ENCODE results near the gene FEM1A.
A peak's percentile ranks its signal among the peaks of the same experiment; 100 is the strongest.

The FEM1A gene

DNA sequence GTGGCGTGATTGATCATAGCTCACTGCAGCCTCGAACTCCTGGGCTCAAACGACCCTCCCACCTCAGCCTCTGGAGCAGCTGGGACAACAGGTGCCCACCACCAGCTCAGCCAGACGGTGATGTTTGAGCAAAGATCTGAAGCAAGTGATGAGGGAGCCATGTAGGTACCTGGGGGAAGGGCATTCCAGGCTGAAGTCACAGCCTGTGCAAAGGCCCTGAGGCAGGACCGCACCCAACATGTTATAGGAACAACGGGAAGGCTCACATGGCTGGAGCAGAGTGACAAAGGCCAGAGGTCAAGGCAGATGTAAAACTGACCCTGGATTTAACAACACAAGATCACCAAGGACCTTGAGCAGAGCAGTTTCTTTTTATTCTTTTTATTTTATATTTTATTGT, 14.8 kb downstream of the FEM1A start:
- TF ChIP-seq, protein P1, sequence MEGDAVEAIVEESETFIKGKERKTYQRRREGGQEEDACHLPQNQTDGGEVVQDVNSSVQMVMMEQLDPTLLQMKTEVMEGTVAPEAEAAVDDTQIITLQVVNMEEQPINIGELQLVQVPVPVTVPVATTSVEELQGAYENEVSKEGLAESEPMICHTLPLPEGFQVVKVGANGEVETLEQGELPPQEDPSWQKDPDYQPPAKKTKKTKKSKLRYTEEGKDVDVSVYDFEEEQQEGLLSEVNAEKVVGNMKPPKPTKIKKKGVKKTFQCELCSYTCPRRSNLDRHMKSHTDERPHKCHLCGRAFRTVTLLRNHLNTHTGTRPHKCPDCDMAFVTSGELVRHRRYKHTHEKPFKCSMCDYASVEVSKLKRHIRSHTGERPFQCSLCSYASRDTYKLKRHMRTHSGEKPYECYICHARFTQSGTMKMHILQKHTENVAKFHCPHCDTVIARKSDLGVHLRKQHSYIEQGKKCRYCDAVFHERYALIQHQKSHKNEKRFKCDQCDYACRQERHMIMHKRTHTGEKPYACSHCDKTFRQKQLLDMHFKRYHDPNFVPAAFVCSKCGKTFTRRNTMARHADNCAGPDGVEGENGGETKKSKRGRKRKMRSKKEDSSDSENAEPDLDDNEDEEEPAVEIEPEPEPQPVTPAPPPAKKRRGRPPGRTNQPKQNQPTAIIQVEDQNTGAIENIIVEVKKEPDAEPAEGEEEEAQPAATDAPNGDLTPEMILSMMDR (IDR thresholded peaks at IDR 0.05; ENCODE audit: low read depth, low read length, poor library complexity, severe bottlenecking), result no peak
- no peak for TF ChIP-seq EZH2phosphoT487 (IDR thresholded peaks at IDR 0.05; ENCODE audit: borderline replicate concordance, low read length)
- H3K4me1 ChIP-seq (ENCODE audit: control insufficient read depth, low read length), result peaks cover 49% of the 10 kb centered on the region
- no peak overlapping the region for H3K4me2 ChIP-seq (ENCODE audit: low read length)

DNA sequence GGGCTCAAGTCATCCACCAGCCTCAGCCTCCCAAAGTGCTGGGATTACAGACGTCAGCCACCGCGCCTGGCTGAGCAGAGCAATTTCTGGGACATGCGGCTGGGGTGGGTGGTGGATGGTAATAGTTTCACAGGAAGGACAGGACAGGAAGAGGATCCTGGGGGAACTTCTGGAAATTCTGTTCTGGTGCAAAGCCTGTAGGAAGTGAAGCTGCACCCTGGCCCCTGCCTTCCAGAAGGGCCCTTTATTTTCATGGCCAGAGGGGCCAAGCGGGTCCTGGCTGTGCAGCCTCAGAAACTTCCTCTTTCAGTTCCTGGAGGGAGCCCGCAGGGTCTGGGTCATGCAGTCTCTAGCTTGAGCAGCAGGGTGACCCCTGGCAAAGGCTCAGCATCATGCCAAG, 15.7 kb downstream of the FEM1A start:
- Histone ChIP-seq H4K20me1 (ENCODE audit: control insufficient read depth, insufficient read depth, low read depth, low read length) (no peaks in the 10 kb centered on the region), H3K9me3 (ENCODE audit: control insufficient read depth, insufficient read depth, low read length) (no peaks in the 10 kb centered on the region), H3F3A (ENCODE audit: control insufficient read depth, insufficient read depth) (peaks cover 8% of the 10 kb centered on the region), H3K4me2 (ENCODE audit: low read length) (peak overlapping the region; percentile 57), H3K27ac (ENCODE audit: low read depth, low read length) (peak overlapping the region; percentile 62), H3K4me3 (ENCODE audit: low read length) (peak overlapping the region; percentile 26), H3K9me2 (replicated peaks; ENCODE audit: control insufficient read depth, low read length) (no peaks in the 10 kb centered on the region), H3K4me1 (ENCODE audit: control insufficient read depth, low read length) (peaks cover 57% of the 10 kb centered on the region), H3K27me3 (ENCODE audit: control insufficient read depth, low read length) (no peaks in the 10 kb centered on the region), H3K79me2 (ENCODE audit: control insufficient read depth, low read length) (no peaks in the 10 kb centered on the region), H3K36me3 (ENCODE audit: control insufficient read depth, low read length) (no peaks in the 10 kb centered on the region)
- TF ChIP-seq, protein P1 (IDR thresholded peaks at IDR 0.05; ENCODE audit: low read depth, low read length, poor library complexity, severe bottlenecking), result no peak
- no peak for TF ChIP-seq EZH2phosphoT487 (IDR thresholded peaks at IDR 0.05; ENCODE audit: borderline replicate concordance, low read length)

More for the DNA sequence above, 14.8 kb downstream of the FEM1A start:
- H3K27me3 ChIP-seq (ENCODE audit: control insufficient read depth, low read length), result no peaks in the 10 kb centered on the region
- H3K4me3 ChIP-seq (ENCODE audit: low read length), result no peak overlapping the region
- no peaks in the 10 kb centered on the region for H3K9me2 ChIP-seq (replicated peaks; ENCODE audit: control insufficient read depth, low read length)
- no peaks in the 10 kb centered on the region for H3K79me2 ChIP-seq (ENCODE audit: control insufficient read depth, low read length)
- H3K36me3 ChIP-seq (ENCODE audit: control insufficient read depth, low read length), result no peaks in the 10 kb centered on the region
- no peak overlapping the region for H3K27ac ChIP-seq (ENCODE audit: low read depth, low read length)
- peaks cover 8% of the 10 kb centered on the region for H3F3A ChIP-seq (ENCODE audit: control insufficient read depth, insufficient read depth)
- H4K20me1 ChIP-seq (ENCODE audit: control insufficient read depth, insufficient read depth, low read depth, low read length), result no peaks in the 10 kb centered on the region
- no peaks in the 10 kb centered on the region for H3K9me3 ChIP-seq (ENCODE audit: control insufficient read depth, insufficient read depth, low read length)

DNA sequence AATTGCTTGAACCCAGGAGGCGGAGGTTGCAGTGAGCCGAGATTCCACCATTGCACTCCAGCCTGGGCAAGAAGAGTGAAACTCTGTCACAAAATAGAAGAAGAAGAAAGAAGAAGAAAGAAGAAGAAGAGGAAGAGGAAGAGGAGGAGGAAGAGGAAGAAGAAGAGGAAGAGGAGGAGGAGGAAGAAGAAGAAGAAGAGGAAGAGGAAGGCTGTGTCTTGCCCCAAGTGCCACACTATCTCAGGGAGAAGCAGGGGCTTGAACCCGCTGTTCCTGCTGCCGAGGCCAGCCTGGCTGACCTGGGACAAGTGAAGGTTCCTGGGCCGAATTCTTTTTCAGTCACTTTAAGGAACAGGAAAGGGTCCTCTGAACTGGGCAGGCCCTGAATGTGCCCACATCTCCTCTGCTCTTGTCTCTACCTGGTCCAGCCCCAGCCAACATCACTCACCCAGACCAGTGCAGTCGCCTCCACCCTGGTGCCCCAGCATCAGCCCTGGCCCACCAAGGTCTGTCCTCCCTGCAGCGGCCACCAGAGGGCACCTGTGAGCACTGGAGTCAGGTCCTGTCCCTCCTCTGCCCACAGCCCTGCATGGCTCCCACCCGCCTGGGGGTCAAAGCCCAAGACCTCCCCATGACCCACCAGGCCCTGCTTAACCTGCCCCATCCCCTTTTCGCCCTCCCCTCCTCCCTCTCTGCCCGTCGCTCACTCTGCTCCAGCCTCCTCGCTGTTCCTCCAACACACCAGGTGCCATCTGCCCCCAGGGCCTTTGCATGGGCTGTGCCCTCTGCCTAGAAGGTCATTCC, 20.0 kb downstream of the FEM1A start:
- Histone ChIP-seq H3K27me3 (ENCODE audit: control insufficient read depth, low read length) (no peaks in the 10 kb centered on the region), H3F3A (ENCODE audit: control insufficient read depth, insufficient read depth) (peaks cover 30% of the 10 kb centered on the region), H3K4me2 (ENCODE audit: low read length) (peak overlapping the region; percentile 51), H3K4me1 (ENCODE audit: control insufficient read depth, low read length) (peaks cover 81% of the 10 kb centered on the region), H3K79me2 (ENCODE audit: control insufficient read depth, low read length) (peaks cover 9% of the 10 kb centered on the region), H3K36me3 (ENCODE audit: control insufficient read depth, low read length) (peaks cover 17% of the 10 kb centered on the region), H3K9me2 (replicated peaks; ENCODE audit: control insufficient read depth, low read length) (no peaks in the 10 kb centered on the region), H3K27ac (ENCODE audit: low read depth, low read length) (peak overlapping the region; percentile 68), H3K4me3 (ENCODE audit: low read length) (peak overlapping the region; percentile 35), H4K20me1 (ENCODE audit: control insufficient read depth, insufficient read depth, low read depth, low read length) (no peaks in the 10 kb centered on the region), H3K9me3 (ENCODE audit: control insufficient read depth, insufficient read depth, low read length) (no peaks in the 10 kb centered on the region)
- TF ChIP-seq EZH2phosphoT487 (IDR thresholded peaks at IDR 0.05; ENCODE audit: borderline replicate concordance, low read length), result no peak
- TF ChIP-seq, protein P1 (IDR thresholded peaks at IDR 0.05; ENCODE audit: low read depth, low read length, poor library complexity, severe bottlenecking), result peak; percentile 99
